BLaER1 (cell line): Measurements from ENCODE around the gene TGFBRAP1.

Experiments
- H3K27ac ChIP-seq: shearing (Covaris generic); formaldehyde crosslinking; 2 replicates; pipeline ENCODE4 v1.8.1; 2022
- H3K27me3 ChIP-seq: shearing (Covaris generic); formaldehyde crosslinking; 2 replicates; pipeline ENCODE4 v1.8.1; 2022
- H3K36me3 ChIP-seq: shearing (Covaris generic); formaldehyde crosslinking; 2 replicates; pipeline ENCODE4 v1.8.1; 2022
- H3K4me1 ChIP-seq: shearing (Covaris generic); formaldehyde crosslinking; 2 replicates; pipeline ENCODE4 v1.8.1; 2022
- H3K4me2 ChIP-seq: shearing (Covaris generic); formaldehyde crosslinking; 2 replicates; pipeline ENCODE4 v1.8.1; 2022
- H3K4me3 ChIP-seq: shearing (Covaris generic); formaldehyde crosslinking; 2 replicates; pipeline ENCODE4 v1.8.1; 2022
- H3K9ac ChIP-seq: shearing (Covaris generic); formaldehyde crosslinking; 2 replicates; pipeline ENCODE4 v1.8.1; 2022
- H3K9me3 ChIP-seq: shearing (Covaris generic); formaldehyde crosslinking; 2 replicates; pipeline ENCODE4 v1.8.1; 2022
- H4K20me1 ChIP-seq: shearing (Covaris generic); formaldehyde crosslinking; 2 replicates; pipeline ENCODE4 v1.8.1; 2022
- Cebpa-rat ChIP-seq: shearing (Covaris generic); IDR thresholded peaks from 2 replicates; pipeline ENCODE4 v1.8.1; 2022

Gene TGFBRAP1, protein sequence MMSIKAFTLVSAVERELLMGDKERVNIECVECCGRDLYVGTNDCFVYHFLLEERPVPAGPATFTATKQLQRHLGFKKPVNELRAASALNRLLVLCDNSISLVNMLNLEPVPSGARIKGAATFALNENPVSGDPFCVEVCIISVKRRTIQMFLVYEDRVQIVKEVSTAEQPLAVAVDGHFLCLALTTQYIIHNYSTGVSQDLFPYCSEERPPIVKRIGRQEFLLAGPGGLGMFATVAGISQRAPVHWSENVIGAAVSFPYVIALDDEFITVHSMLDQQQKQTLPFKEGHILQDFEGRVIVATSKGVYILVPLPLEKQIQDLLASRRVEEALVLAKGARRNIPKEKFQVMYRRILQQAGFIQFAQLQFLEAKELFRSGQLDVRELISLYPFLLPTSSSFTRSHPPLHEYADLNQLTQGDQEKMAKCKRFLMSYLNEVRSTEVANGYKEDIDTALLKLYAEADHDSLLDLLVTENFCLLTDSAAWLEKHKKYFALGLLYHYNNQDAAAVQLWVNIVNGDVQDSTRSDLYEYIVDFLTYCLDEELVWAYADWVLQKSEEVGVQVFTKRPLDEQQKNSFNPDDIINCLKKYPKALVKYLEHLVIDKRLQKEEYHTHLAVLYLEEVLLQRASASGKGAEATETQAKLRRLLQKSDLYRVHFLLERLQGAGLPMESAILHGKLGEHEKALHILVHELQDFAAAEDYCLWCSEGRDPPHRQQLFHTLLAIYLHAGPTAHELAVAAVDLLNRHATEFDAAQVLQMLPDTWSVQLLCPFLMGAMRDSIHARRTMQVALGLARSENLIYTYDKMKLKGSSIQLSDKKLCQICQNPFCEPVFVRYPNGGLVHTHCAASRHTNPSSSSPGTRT

GRCh38 chr2:105329561-105330495, at the start of gene TGFBRAP1:
TGFBRAP1 (minus strand) TSS chr2:105329735; CDS start chr2:105308301, 21,434 bp downstream.
- Histone ChIP-seq H3K4me2 (peak within 1 kb of the TSS; percentile 96), H3K4me3 (peak within 1 kb of the TSS; percentile 76), H3K36me3 (peaks cover 27% of the 10 kb centered on the region), H4K20me1 (peaks cover 33% of the 10 kb centered on the region), H3K9ac (peak within 1 kb of the TSS; percentile 93), H3K27ac (peak within 1 kb of the TSS; percentile 98), H3K27me3 (no peaks in the 10 kb centered on the region), H3K4me1 (peaks cover 38% of the 10 kb centered on the region), H3K9me3 (no peaks in the 10 kb centered on the region)
- TF ChIP-seq Cebpa-rat, result no peak

- Histone ChIP-seq H3K4me3 (no peak overlapping the region), H3K27me3 (no peaks in the 10 kb centered on the region), H3K4me2 (no peak overlapping the region), H3K36me3 (no peaks in the 10 kb centered on the region), H4K20me1 (no peaks in the 10 kb centered on the region), H3K9me3 (no peaks in the 10 kb centered on the region), H3K4me1 (peaks cover 12% of the 10 kb centered on the region), H3K27ac (no peak overlapping the region), H3K9ac (no peak overlapping the region)
- no peak for TF ChIP-seq Cebpa-rat
These were observed 49.4 kb upstream of the TGFBRAP1 start for GRCh38 chr2:105378921-105379383.

GRCh38 chr2:105378276-105378840, 48.8 kb upstream of the TGFBRAP1 start:
- Histone ChIP-seq H3K9me3 (no peaks in the 10 kb centered on the region), H4K20me1 (no peaks in the 10 kb centered on the region), H3K4me2 (no peak overlapping the region), H3K4me3 (no peak overlapping the region), H3K27me3 (no peaks in the 10 kb centered on the region), H3K27ac (no peak overlapping the region), H3K36me3 (no peaks in the 10 kb centered on the region), H3K4me1 (peaks cover 6% of the 10 kb centered on the region), H3K9ac (no peak overlapping the region)
- no peak for TF ChIP-seq Cebpa-rat

DNA sequence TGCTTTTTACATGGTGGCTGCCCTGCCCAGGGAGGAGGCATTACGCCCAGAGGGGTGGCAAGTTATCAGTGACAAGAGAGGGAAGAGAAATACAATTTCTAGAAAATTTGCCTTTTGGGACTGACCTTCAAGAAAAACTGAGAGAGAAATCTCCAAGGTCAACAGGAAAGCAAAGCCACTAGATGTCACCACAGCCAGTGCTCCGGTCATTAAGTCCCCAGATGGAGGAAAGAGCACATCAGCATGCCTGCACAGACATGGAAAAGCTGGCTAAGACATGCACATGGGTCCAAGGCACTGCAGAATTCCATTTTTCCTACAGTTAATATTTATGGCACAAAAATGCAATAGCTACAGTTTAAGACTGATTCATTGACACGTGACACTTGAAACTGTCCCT, 48.3 kb upstream of the TGFBRAP1 start:
- Histone ChIP-seq H3K4me3 (no peak overlapping the region), H3K4me1 (peaks cover 1% of the 10 kb centered on the region), H3K27me3 (no peaks in the 10 kb centered on the region), H4K20me1 (no peaks in the 10 kb centered on the region), H3K36me3 (no peaks in the 10 kb centered on the region), H3K9ac (no peak overlapping the region), H3K9me3 (no peaks in the 10 kb centered on the region), H3K4me2 (no peak overlapping the region), H3K27ac (no peak overlapping the region)
- no peak for TF ChIP-seq Cebpa-rat

GRCh38 chr2:105376789-105377240, 47.3 kb upstream of the TGFBRAP1 start:
- Histone ChIP-seq H3K27me3 (no peaks in the 10 kb centered on the region), H4K20me1 (no peaks in the 10 kb centered on the region), H3K9ac (no peak overlapping the region), H3K4me1 (no peaks in the 10 kb centered on the region), H3K36me3 (no peaks in the 10 kb centered on the region), H3K4me3 (no peak overlapping the region), H3K4me2 (no peak overlapping the region), H3K9me3 (no peaks in the 10 kb centered on the region), H3K27ac (no peak overlapping the region)
- TF ChIP-seq Cebpa-rat, result no peak

DNA sequence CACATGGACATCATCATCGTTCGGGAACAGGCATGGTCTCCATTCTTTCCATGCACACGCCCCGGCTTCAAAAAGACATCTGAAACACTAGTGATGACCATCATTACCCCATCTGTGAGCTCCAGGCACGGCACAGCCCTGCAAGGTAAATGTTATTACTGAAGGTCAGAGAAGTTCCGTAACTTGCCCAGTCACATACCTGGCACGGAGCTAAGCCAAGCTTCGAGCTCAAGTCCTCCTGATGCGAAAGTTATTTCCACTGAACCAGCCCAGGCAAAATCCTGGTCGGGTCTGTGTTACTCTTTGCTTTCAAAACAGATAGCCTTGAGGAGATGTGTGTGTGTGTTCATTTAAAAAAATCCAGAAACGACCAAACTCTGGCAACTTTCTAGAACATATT, 46.5 kb upstream of the TGFBRAP1 start:
- H3K27me3 ChIP-seq, result no peaks in the 10 kb centered on the region
- no peak overlapping the region for H3K4me3 ChIP-seq

DNA sequence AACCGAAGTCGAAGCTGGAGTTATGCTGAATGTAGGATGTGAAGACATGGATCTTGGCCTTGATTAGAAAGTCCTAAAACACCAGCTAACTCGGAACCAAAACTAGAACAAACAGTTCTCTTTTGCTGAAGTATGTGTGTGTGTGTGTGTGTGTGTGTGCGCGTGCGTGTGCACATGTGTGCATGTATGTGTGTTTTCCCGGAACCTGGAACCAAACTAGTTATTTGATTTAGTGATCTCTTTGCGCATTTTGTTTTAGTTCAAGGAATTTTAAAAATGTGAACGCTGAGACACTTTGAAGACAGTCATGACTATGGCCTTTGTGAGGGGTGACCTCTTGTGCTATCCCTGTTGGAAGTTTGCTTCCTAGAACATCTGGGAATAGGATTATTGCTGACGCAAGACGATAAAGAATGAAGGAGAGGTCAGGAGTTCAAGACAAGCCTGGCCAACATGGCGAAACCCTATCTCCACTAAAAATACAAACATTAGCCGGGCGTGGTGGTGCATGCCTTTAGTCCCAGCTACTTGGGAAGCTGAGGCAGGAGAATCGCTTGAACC, 45.5 kb upstream of the TGFBRAP1 start:
- no peak for TF ChIP-seq Cebpa-rat
- H3K27ac ChIP-seq, result no peak overlapping the region
- H3K9ac ChIP-seq, result no peak overlapping the region

More for the DNA sequence above, 46.5 kb upstream of the TGFBRAP1 start:
- Histone ChIP-seq H3K9me3 (no peaks in the 10 kb centered on the region), H3K4me2 (no peak overlapping the region), H3K27ac (no peak overlapping the region), H3K4me1 (no peaks in the 10 kb centered on the region), H4K20me1 (no peaks in the 10 kb centered on the region), H3K9ac (no peak overlapping the region), H3K36me3 (no peaks in the 10 kb centered on the region)
- no peak for TF ChIP-seq Cebpa-rat

DNA sequence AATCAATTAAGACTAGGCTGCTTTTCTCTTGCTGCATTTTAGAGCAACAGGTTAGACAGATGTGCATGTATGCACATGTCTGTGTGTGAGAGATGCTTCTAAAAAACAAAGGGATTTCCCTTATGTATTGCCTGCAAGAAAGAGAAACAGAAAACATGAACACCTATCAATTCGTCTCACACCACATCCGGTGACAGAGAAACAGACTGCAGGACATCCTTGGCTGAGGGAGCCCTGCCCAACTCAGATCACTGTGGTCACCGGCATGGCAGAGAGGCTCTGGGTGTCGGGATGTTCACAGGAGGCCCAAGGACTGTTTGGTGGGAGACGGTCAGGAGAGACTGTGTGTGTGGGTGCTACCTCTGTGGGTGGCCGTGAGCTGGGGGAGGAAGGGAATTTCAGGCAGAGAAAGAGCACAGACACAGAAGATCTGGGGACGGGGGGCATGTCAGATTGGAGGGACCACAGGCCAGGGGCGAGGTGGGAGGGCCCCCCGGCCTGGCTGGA, 44.4 kb upstream of the TGFBRAP1 start:
- Histone ChIP-seq H3K4me2 (no peak overlapping the region), H3K9ac (no peak overlapping the region), H4K20me1 (no peaks in the 10 kb centered on the region), H3K9me3 (no peaks in the 10 kb centered on the region), H3K36me3 (no peaks in the 10 kb centered on the region), H3K27me3 (no peaks in the 10 kb centered on the region), H3K4me3 (no peak overlapping the region), H3K4me1 (no peaks in the 10 kb centered on the region), H3K27ac (no peak overlapping the region)
- no peak for TF ChIP-seq Cebpa-rat

More for the DNA sequence above, 45.5 kb upstream of the TGFBRAP1 start:
- Histone ChIP-seq H3K4me2 (no peak overlapping the region), H4K20me1 (no peaks in the 10 kb centered on the region), H3K4me3 (no peak overlapping the region), H3K36me3 (no peaks in the 10 kb centered on the region), H3K4me1 (no peaks in the 10 kb centered on the region), H3K9me3 (no peaks in the 10 kb centered on the region), H3K27me3 (no peaks in the 10 kb centered on the region)
